ENCODE results near the gene ZNF45. TPM values are rescaled to one million over a fixed set of nuclear protein-coding genes. Genes with fewer than 3 reads are reported as not detected.
"Not testable (repeated sequence)": the region's sequence is repeated elsewhere in the genome, so short reads cannot be mapped to it uniquely, and the experiment has no call there.

ZNF45 gene
- total and polyA plus RNA-seq, 12 donors, result 2.9 to 10.7 (median 7.7) TPM

DNA sequence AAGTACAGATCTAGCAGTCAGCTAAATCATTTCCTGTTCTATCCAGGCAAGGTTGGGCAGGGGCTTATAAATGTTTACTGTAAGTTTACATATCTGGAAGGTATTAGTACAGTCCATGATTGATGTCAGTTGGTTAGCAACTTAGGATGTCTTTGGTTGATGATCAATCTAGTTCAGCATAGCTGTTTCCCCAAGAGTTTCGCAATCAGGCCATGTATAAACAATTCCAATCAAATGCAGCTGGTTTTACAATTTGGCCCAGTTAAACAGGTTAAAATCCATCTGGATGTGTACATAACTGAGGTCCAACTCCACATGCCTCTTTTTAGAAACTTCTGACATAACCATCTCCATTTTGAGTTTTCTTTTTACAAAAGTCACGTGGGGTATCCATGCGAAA lies 22.8 kb upstream of the ZNF45 start:
- intact Hi-C loops (cut with DNase I), result no loop called here
- Histone ChIP-seq H3K4me3 (no peak overlapping the region), H3K27me3 (no peaks in the 10 kb centered on the region), H3K36me3 (peaks cover 0 to 90% (median 20%) of the 10 kb centered on the region in 9 donors), H3K9me3 (peaks cover 0 to 99% (median 71%) of the 10 kb centered on the region in 11 donors), H3K27ac (no peak overlapping the region), H3K4me1 (no peaks in the 10 kb centered on the region)
- DNase-seq, result no peak
- TF ChIP-seq, protein P1, sequence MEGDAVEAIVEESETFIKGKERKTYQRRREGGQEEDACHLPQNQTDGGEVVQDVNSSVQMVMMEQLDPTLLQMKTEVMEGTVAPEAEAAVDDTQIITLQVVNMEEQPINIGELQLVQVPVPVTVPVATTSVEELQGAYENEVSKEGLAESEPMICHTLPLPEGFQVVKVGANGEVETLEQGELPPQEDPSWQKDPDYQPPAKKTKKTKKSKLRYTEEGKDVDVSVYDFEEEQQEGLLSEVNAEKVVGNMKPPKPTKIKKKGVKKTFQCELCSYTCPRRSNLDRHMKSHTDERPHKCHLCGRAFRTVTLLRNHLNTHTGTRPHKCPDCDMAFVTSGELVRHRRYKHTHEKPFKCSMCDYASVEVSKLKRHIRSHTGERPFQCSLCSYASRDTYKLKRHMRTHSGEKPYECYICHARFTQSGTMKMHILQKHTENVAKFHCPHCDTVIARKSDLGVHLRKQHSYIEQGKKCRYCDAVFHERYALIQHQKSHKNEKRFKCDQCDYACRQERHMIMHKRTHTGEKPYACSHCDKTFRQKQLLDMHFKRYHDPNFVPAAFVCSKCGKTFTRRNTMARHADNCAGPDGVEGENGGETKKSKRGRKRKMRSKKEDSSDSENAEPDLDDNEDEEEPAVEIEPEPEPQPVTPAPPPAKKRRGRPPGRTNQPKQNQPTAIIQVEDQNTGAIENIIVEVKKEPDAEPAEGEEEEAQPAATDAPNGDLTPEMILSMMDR (IDR thresholded peaks at IDR 0.05), result no peak
- no peak for ATAC-seq
- 97 to 98% methylated on average over 3 of the region's 3 CpGs for WGBS, 2 donors

DNA sequence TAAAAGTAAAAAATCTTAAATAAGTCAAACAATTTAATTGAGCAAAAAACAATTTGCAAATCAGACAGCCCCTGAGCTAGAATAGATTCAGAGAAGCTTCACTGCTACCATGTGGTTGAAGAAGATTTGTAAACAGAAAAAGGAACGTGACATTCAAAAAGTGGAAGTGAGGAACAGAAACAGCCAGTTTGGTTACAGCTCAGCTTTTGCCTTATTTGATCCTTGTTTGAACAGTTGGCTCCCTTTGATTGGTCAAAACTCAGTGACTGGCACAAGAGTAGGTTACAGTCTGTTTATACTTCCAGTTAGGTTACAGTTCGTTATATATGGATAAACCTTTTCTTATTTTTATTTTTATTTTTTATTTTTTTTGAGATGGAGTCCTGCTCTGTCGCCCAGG lies 21.7 kb upstream of the ZNF45 start:
- 96% methylated on average over 3 of the region's 3 CpGs for WGBS, 2 donors
- H3K36me3 ChIP-seq, result peaks cover 0 to 86% (median 12%) of the 10 kb centered on the region in 9 donors
- H3K4me3 ChIP-seq, result no peak overlapping the region
- no peak overlapping the region for H3K27ac ChIP-seq
- ATAC-seq, result no peak
- no peaks in the 10 kb centered on the region for H3K27me3 ChIP-seq
- TF ChIP-seq, protein P1 (IDR thresholded peaks at IDR 0.05), result no peak
- DNase-seq, result no peak
- intact Hi-C loops (cut with DNase I), result no loop called here
- H3K4me1 ChIP-seq, result no peaks in the 10 kb centered on the region
- peaks cover 0 to 97% (median 61%) of the 10 kb centered on the region in 11 donors for H3K9me3 ChIP-seq

DNA sequence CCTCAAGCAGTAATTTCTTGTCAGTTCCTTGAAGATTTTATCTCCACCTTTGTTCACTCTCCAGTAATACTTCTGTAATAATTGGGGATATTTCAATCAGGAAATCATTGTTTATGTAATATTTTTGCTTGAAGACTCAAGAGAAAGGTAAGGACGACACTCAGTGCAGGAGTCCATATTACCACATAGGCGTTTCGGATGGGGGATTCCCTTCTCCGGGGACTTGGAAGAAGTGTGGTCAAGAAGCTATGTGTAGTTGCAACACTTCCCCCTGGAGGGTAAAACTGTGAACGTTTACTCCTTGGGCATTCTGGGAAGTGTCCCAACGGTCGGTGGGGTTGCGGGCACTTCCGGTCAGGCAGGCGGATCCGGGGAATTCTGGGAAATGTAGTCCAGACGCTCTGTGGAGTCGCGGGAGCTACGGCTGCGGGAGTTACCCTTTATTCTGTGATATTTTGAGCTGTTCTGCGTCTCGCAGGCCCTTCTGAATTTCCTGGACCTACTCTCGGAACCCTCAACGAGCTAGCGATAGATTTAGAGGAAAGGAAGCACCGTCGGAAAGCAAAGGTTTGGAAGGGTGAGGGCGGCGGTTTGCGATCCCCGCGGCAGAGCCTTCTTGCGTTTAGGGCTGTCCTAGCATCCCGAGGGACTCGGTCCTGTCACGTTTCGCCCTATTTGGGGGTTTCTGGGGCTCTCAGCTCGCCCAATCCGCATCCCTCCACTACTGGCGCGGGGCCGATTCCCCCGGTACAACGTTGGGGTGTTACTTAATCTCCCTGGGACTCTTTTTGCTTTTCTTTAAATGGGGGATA lies 16.0 kb upstream of the ZNF45 start, which contains the start of gene ZNF221:
Gene ZNF221, plus strand, starts transcription at position 395 of the 812 bp plus-strand sequence. CDS start 11,499 bp downstream, outside the sequence.
- 0% methylated on average over 40 of the region's 40 CpGs for WGBS, 2 donors
- DNase-seq (peak; percentile 85 to 95), ATAC-seq (peak; percentile 98 to 100 (median 100))
- H3K27ac ChIP-seq, result peak within 1 kb of the TSS in 9 of 10 donors; percentile 54 to 84 (median 79)
- H3K27me3 ChIP-seq, result no peaks in the 10 kb centered on the region
- H3K4me3 ChIP-seq, result peak within 1 kb of the TSS; percentile 44 to 94 (median 78)
- peaks cover 0 to 31% (median 3%) of the 10 kb centered on the region in 9 donors for H3K36me3 ChIP-seq
- peaks cover 0 to 76% (median 12%) of the 10 kb centered on the region in 11 donors for H3K9me3 ChIP-seq
- intact Hi-C loops (cut with DNase I), result loop anchor here in 3 of 10 donors (1.0 to 2.0 kb wide), 3 partner anchors 16 to 33 kb away; partner anchors contain the start of genes ZNF45 (in 3 of the 3) and ZNF155 (in 1 of the 3)
- TF ChIP-seq, protein P1 (IDR thresholded peaks at IDR 0.05), result peak in 8 of 9 donors; percentile 39 to 80 (median 53)
- H3K4me1 ChIP-seq, result peaks cover 0 to 4% (median 0%) of the 10 kb centered on the region in 9 donors

DNA sequence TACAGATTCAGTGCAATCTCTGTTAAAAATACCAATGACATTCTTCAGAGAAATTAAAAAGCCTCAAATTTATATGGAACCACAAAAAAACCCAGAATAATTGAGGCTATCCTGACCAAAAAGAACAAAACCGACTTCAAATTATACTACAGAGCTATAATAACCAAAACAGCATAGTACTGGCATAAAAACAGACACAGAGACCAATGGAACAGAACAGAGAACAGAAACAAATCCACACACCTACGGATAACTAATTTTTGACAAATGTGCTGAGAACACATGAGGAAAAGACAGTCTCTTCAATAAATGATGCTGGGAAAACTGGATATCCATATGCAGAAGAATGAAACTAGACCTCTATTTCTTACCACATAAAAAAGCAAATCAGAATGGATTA lies 14.7 kb upstream of the ZNF45 start:
- H3K9me3 ChIP-seq, result peaks cover 0 to 64% (median 5%) of the 10 kb centered on the region in 11 donors
- not testable (repeated sequence) for ATAC-seq, H3K4me3 ChIP-seq, H3K27ac ChIP-seq, H3K27me3 ChIP-seq, H3K4me1 ChIP-seq, DNase-seq
- 83 to 87% methylated on average over 2 of the region's 2 CpGs for WGBS, 2 donors
- intact Hi-C loops (cut with DNase I), result loop anchor here in 1 of 10 donors (2.0 kb wide), 1 partner anchor 15 kb away; the partner anchor contains the start of gene ZNF45
- H3K36me3 ChIP-seq, result peaks cover 0 to 22% (median 0%) of the 10 kb centered on the region in 9 donors

DNA sequence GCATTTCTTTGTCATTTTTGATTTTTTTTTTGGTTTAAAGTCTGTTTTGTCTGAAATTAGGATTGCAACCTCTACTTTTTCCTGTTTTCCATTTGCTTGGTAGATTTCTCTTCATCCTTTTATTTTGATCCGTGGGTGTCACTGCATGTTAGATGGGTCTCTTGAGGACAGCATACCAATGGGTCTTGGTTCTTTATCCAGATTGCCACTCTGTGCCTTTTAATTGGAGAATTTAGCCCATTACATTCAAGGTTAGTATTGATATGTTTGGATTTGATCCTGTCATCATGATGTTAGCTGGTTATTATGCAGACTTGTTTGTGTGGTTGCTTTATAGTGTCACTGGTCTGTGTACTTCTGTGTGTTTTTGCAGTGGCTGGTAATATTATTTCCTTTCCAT lies 12.3 kb upstream of the ZNF45 start:
- H3K4me1 ChIP-seq; H3K36me3 ChIP-seq; H3K27ac ChIP-seq; H3K27me3 ChIP-seq; intact Hi-C loops (cut with DNase I); H3K4me3 ChIP-seq; DNase-seq; ATAC-seq: not testable (repeated sequence)
- WGBS, 2 donors, result 0% methylated on average over 1 of the region's 1 CpG
- peaks cover 0 to 46% (median 5%) of the 10 kb centered on the region in 11 donors for H3K9me3 ChIP-seq

All from heart right ventricle (tissue), 16 donors.